ENCODE results near the gene ME1.

- no peak for TF ChIP-seq MYC (IDR thresholded peaks at IDR 0.05; ENCODE audit: low read depth, low read length)
- TF ChIP-seq CTCF (IDR thresholded peaks at IDR 0.05; ENCODE audit: low read depth, low read length) = no peak
- TF ChIP-seq MAX (IDR thresholded peaks at IDR 0.05; ENCODE audit: low read depth, low read length) = no peak
These were observed 30.6 kb upstream of the ME1 start for GRCh38 chr6:83461438-83461837.
